SH-SY5Y (cell line): ENCODE data around the gene AFF3.

ENCODE experiments used
- GATA2 ChIP-seq: IDR thresholded peaks from 2 replicates; pipeline ENCODE4 v1.6.1; 2011; ENCODE audit warnings: mild to moderate bottlenecking, low read depth, low read length
- GATA3 ChIP-seq: IDR thresholded peaks from 2 replicates; pipeline ENCODE4 v1.6.1; 2011; ENCODE audit warnings: low read depth, mild to moderate bottlenecking, low read length, moderate library complexity

The AFF3 gene

GRCh38 chr2:99643787-99644418 is 498.5 kb downstream of the AFF3 start:
- no peak for TF ChIP-seq GATA3
- no peak for TF ChIP-seq GATA2

GRCh38 chr2:99641999-99642398 is 500.4 kb downstream of the AFF3 start:
- TF ChIP-seq GATA3 (0 out of 2 replicates have a peak, but pooled peaks have one; percentile 25), GATA2 (peak; percentile 26; the same call in 1 of the 2 replicates)

- TF ChIP-seq GATA3 (no peak), GATA2 (no peak)
Observed at GRCh38 chr2:99640635-99641151, 501.7 kb downstream of the AFF3 start.

- TF ChIP-seq GATA3 = no peak
- no peak for TF ChIP-seq GATA2
Observed at GRCh38 chr2:99638791-99639190, 503.6 kb downstream of the AFF3 start.

GRCh38 chr2:99637159-99637697 is 505.2 kb downstream of the AFF3 start:
- TF ChIP-seq GATA2 (no peak), GATA3 (no peak)

- TF ChIP-seq GATA3 (no peak), GATA2 (peak; percentile 71)
Observed at GRCh38 chr2:99636144-99637034, 506.0 kb downstream of the AFF3 start.

GRCh38 chr2:99635710-99636109 is 506.7 kb downstream of the AFF3 start:
- TF ChIP-seq GATA3 = no peak
- TF ChIP-seq GATA2 = no peak

- TF ChIP-seq GATA2 (no peak), GATA3 (no peak)
Observed at GRCh38 chr2:99634234-99634633, 508.2 kb downstream of the AFF3 start.

- TF ChIP-seq GATA2 (no peak), GATA3 (no peak)
Observed at GRCh38 chr2:99631700-99632099, 510.7 kb downstream of the AFF3 start.

- no peak for TF ChIP-seq GATA3
- TF ChIP-seq GATA2 = no peak
Observed at GRCh38 chr2:99629320-99629719, 513.1 kb downstream of the AFF3 start.

- TF ChIP-seq GATA2 (no peak), GATA3 (no peak)
Observed at GRCh38 chr2:99626158-99626557, 516.2 kb downstream of the AFF3 start.

GRCh38 chr2:99624677-99625076 is 517.7 kb downstream of the AFF3 start:
- TF ChIP-seq GATA2 (no peak), GATA3 (no peak)

GRCh38 chr2:99623613-99624012 is 518.8 kb downstream of the AFF3 start:
- no peak for TF ChIP-seq GATA3
- no peak for TF ChIP-seq GATA2

GRCh38 chr2:99623035-99623434 is 519.4 kb downstream of the AFF3 start:
- no peak for TF ChIP-seq GATA3
- no peak for TF ChIP-seq GATA2

- TF ChIP-seq GATA2 (no peak), GATA3 (no peak)
Observed at GRCh38 chr2:99622534-99622933, 519.9 kb downstream of the AFF3 start.
